Osteocyte (in vitro differentiated cells): Measurements from ENCODE around the gene UMOD. TPM values are rescaled to one million over a fixed set of nuclear protein-coding genes. Genes with fewer than 3 reads are reported as not detected.

ENCODE experiments used
- DNase-seq: peaks from one replicate; pipeline ENCODE4 v3.0.0; 2021; ENCODE audit warnings: mixed read lengths; ENCODE audit not compliant: unreplicated experiment; ENCODE audit errors: extremely low spot score
- H3K27ac Mint-ChIP-seq: one replicate; pipeline ENCODE4 v1.8.0; 2021; ENCODE audit warnings: mild to moderate bottlenecking, mixed read lengths; ENCODE audit not compliant: unreplicated experiment
- H3K27me3 Mint-ChIP-seq: one replicate; pipeline ENCODE4 v1.8.0; 2021; ENCODE audit warnings: mixed read lengths; ENCODE audit not compliant: unreplicated experiment
- H3K36me3 Mint-ChIP-seq: one replicate; pipeline ENCODE4 v1.8.0; 2021; ENCODE audit warnings: mixed read lengths; ENCODE audit not compliant: unreplicated experiment
- H3K4me1 Mint-ChIP-seq: one replicate; pipeline ENCODE4 v1.8.0; 2021; ENCODE audit warnings: mixed read lengths; ENCODE audit not compliant: unreplicated experiment
- H3K4me3 Mint-ChIP-seq: one replicate; pipeline ENCODE4 v1.8.0; 2021; ENCODE audit warnings: mild to moderate bottlenecking, moderate library complexity, mixed read lengths; ENCODE audit not compliant: unreplicated experiment
- H3K9me3 Mint-ChIP-seq: one replicate; pipeline ENCODE4 v1.8.0; 2021; ENCODE audit warnings: mixed read lengths; ENCODE audit not compliant: unreplicated experiment
- CTCF ChIP-seq: fragments of 200-600 bp; sonication (generic); IDR thresholded peaks from 2 replicates; pipeline ENCODE4 v1.5.0; 2021; ENCODE audit warnings: antibody characterized with exemption, mild to moderate bottlenecking, moderate library complexity
- total RNA-seq: library from RNA; stranded (reverse); gene quantifications from 2 replicates; pipeline ENCODE4 v1.2.1, GENCODE V29; 2021

UMOD gene
- total RNA-seq, 1 donor from 2014 or later = not detected

- H3K4me3 Mint-ChIP-seq = no peak overlapping the region
- no peak for TF ChIP-seq CTCF
- DNase-seq = no peak
- no peaks in the 10 kb centered on the region for H3K4me1 Mint-ChIP-seq
- H3K36me3 Mint-ChIP-seq = no peaks in the 10 kb centered on the region
- H3K27me3 Mint-ChIP-seq = no peaks in the 10 kb centered on the region
- peaks cover 9% of the 10 kb centered on the region for H3K9me3 Mint-ChIP-seq
- no peak overlapping the region for H3K27ac Mint-ChIP-seq
Measured at GRCh38 chr16:20339744-20340143, 12.8 kb downstream of the UMOD start.

DNA sequence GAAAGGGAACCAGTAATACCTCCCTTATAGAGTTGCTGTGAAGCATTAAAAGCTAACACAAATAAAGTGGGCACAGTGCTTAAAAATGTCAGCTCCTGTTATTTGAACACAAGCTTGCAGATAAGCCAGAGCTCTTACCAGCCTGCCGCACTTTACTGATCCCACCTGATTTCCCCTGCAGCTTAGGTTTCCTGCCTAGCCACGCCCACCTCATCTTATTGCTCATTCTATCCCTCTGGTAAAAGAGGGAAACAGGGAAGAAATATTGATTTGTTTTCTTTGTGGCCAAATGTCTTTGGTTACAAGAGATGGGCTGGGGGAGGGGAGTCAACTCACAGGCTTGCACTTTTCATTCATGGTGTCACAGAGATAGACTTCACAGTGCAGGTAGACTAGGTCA, 15.6 kb downstream of the UMOD start:
- no peak overlapping the region for H3K27ac Mint-ChIP-seq
- H3K36me3 Mint-ChIP-seq = no peaks in the 10 kb centered on the region
- TF ChIP-seq CTCF = no peak
- H3K4me3 Mint-ChIP-seq = no peak overlapping the region
- DNase-seq = no peak
- no peaks in the 10 kb centered on the region for H3K27me3 Mint-ChIP-seq
- H3K4me1 Mint-ChIP-seq = no peaks in the 10 kb centered on the region
- H3K9me3 Mint-ChIP-seq = peaks cover 4% of the 10 kb centered on the region

DNA sequence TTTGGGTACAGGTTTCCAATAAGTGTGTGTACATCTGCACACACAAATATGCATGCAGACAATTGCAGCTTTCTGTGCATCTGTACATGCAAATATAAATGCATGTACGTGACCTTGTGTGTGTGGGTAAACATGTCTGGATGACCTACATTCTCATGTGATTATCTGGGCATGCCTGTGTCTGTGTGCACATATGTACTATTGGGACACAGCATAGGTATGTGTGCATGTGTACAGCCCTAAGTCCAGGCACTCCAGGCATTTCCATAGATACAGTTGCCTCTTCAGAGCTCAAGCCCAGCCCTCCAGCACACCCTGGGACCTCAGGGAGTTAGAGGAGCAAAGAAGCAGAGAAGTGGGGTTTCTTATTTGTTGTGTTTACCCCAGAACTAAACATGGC, 18.1 kb downstream of the UMOD start:
- no peaks in the 10 kb centered on the region for H3K4me1 Mint-ChIP-seq
- H3K27ac Mint-ChIP-seq = no peak overlapping the region
- no peaks in the 10 kb centered on the region for H3K27me3 Mint-ChIP-seq
- H3K36me3 Mint-ChIP-seq = no peaks in the 10 kb centered on the region
- peaks cover under 1% of the 10 kb centered on the region for H3K9me3 Mint-ChIP-seq
- no peak for DNase-seq
- no peak for TF ChIP-seq CTCF
- no peak overlapping the region for H3K4me3 Mint-ChIP-seq

DNA sequence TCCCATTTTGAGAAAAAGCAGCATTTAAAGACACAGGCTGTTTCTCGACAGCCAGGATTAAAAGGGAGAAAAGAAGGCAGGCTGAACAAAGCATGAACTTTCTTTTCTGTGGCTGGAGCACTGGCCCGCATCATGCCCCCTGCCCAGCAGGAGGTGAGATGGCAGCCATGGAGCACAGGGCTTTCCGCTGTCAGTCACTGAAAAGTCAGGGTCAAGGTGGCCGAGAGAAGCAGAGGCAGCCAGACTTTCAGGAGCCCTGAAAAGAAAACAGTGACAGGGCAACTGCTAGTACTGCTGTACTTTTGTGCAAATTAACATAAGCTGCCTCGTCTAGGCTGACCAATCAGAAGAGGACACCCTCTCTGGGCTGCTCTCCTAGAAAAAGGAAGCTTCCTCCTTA, 19.4 kb downstream of the UMOD start:
- Mint-ChIP-seq H3K27ac (no peak overlapping the region), H3K4me3 (no peak overlapping the region), H3K4me1 (no peaks in the 10 kb centered on the region), H3K27me3 (no peaks in the 10 kb centered on the region), H3K9me3 (peaks cover 6% of the 10 kb centered on the region), H3K36me3 (no peaks in the 10 kb centered on the region)
- no peak for TF ChIP-seq CTCF
- DNase-seq = no peak

DNA sequence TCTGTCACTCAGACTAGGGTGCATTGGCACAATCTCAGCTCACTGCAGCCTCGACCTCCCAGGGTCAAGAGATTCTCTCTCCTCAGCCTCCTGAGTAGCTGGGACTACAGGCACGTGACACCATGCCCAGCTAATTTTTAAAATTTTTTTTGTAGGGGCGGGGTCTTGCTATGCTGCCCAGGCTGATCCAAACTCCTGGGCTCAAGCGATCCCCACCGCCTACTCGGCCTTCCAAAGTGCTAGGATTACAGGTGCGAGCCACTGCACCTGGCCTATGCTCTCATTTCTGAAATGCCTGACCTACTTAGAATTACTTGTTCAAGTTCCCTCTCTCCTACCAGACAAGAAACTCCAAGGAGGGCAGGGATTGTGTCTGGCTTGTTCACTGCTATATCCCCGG, 20.1 kb downstream of the UMOD start:
- no peaks in the 10 kb centered on the region for H3K27me3 Mint-ChIP-seq
- no peak for TF ChIP-seq CTCF
- peaks cover 6% of the 10 kb centered on the region for H3K9me3 Mint-ChIP-seq
- H3K4me1 Mint-ChIP-seq = no peaks in the 10 kb centered on the region
- no peak overlapping the region for H3K27ac Mint-ChIP-seq
- no peak overlapping the region for H3K4me3 Mint-ChIP-seq
- DNase-seq = no peak
- H3K36me3 Mint-ChIP-seq = no peaks in the 10 kb centered on the region
